ENCODE results near the gene CD302.

- no peak for TF ChIP-seq CTCF (IDR thresholded peaks at IDR 0.05)
- TF ChIP-seq EP300 (IDR thresholded peaks at IDR 0.05; ENCODE audit: low read depth) = no peak
Observed at GRCh38 chr2:159797543-159798375, at the start of gene CD302.

Measured in transverse colon (tissue), 3 donors.